ENCODE data around the gene BRD1. TPM values are rescaled to one million over a fixed set of nuclear protein-coding genes. Genes with fewer than 3 reads are reported as not detected.
"Not testable (repeated sequence)": the region's sequence is repeated elsewhere in the genome, so short reads cannot be mapped to it uniquely, and the experiment has no call there.

BRD1 gene
- total RNA-seq, 1 donor from 2014 or later, result 27.7 TPM

DNA sequence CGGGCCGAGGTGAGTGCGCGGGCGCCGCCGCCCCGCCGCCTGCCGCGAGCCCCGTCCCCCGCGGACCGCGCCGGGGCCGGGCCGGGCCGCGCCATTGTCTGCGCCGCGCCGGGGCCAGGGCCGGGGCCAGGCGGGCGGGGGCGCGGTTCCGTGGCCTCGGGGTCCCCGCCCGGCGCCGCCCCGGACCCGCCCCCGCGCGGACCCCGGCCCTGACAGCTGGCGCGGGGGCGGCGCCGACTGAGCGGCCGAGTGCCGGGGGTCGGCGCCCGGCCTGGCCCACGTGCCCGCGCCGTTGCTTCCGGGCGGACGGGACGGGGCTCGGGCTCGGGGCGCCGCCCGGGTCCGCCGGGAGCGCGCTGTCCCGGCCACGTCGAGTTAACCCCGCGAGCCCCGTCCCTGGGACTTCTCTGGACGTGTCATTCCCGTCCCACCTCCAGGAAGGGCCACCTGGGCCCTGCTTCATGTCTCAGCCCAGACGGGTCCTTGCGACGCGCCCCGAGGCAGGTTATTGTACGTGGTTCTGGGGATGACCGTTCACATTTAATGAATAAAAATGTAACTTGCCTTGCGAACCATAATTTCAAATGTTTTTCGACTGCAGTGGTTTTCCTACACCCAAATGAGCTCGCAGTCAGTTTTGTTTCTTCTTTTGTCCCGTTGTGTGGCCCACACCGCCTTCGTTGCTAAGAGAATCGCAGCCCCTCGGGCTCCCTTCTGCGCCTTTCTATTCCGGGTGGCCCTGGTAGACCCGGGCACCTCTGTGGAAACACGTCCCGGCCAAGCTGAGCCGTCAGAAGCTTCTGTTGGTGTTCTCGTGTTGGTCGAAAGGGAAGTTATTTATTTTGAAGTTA is 26.5 kb upstream of the BRD1 start:
- H3K4me3 Mint-ChIP-seq (ENCODE audit: unreplicated experiment), result peak overlapping the region; percentile 87
- peaks cover 36% of the 10 kb centered on the region for H3K4me1 Mint-ChIP-seq (ENCODE audit: low read depth)
- H3K27ac Mint-ChIP-seq (ENCODE audit: unreplicated experiment), result peak overlapping the region; percentile 96
- no peak for DNase-seq (ENCODE audit: low spot score)
- H3K9me3 Mint-ChIP-seq (ENCODE audit: low read depth), result no peaks in the 10 kb centered on the region
- H3K27me3 Mint-ChIP-seq (ENCODE audit: low read depth), result peaks cover 6% of the 10 kb centered on the region
- peaks cover 3% of the 10 kb centered on the region for H3K36me3 Mint-ChIP-seq (ENCODE audit: low read depth)
- TF ChIP-seq, protein P1, sequence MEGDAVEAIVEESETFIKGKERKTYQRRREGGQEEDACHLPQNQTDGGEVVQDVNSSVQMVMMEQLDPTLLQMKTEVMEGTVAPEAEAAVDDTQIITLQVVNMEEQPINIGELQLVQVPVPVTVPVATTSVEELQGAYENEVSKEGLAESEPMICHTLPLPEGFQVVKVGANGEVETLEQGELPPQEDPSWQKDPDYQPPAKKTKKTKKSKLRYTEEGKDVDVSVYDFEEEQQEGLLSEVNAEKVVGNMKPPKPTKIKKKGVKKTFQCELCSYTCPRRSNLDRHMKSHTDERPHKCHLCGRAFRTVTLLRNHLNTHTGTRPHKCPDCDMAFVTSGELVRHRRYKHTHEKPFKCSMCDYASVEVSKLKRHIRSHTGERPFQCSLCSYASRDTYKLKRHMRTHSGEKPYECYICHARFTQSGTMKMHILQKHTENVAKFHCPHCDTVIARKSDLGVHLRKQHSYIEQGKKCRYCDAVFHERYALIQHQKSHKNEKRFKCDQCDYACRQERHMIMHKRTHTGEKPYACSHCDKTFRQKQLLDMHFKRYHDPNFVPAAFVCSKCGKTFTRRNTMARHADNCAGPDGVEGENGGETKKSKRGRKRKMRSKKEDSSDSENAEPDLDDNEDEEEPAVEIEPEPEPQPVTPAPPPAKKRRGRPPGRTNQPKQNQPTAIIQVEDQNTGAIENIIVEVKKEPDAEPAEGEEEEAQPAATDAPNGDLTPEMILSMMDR (IDR thresholded peaks at IDR 0.05), result no peak

DNA sequence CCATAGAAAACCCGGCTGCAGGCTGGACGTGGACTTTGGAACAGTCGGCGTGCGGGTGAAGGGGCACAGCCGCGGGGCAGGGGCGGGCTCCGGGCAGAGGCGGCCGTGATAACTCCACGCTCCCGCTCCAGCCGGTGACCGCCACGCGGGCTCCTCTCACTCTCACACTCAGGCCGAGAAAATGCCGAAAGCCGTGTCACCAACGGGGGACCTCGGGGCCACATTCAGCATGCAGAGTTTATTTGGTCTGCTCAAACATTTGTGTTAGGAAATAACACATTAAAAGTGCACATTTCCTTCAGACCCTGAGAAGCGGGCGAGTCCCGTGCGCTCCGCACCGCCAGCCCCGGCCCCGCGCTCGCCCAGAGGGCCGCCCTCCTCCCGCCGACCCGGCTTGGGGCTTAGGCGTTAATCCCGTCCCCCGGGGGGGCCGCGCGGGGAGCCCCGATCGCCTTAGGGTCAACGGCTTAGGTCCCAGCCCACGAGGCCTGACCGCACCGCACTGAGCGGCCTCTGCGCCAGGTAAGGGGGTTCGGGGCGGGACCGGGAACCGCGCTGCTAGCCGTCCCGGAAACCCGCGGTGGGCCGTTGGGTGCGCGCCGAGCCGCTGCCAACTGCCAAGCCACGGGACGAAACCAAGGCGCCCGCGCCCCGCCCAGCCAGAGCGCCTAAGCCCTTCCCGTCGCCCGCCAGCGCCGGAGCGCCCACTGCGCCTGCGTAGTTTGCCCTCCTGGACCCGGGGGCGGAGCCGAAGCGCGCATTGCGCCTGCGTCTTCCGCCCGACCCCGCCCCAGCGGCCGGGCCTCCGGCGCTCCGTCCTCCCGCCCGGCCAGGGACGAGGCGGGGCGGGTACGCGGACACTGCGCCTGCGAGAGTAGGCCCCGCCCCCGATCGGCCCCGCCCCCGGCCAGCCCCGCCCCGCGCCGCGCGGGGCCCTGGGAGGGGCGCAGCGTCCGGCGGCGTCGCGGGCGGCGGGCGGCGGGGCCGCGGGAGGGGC is 25.5 kb upstream of the BRD1 start, which contains the start of gene ZBED4:
ZBED4 (plus strand) TSS at position 947 of the 997 bp plus-strand sequence. CDS start 29,819 bp downstream, outside the sequence.
- Mint-ChIP-seq H3K27ac (ENCODE audit: unreplicated experiment) (peak within 1 kb of the TSS; percentile 96), H3K9me3 (ENCODE audit: low read depth) (no peaks in the 10 kb centered on the region), H3K4me3 (ENCODE audit: unreplicated experiment) (peak within 1 kb of the TSS; percentile 87), H3K4me1 (ENCODE audit: low read depth) (peaks cover 28% of the 10 kb centered on the region), H3K36me3 (ENCODE audit: low read depth) (peaks cover 2% of the 10 kb centered on the region), H3K27me3 (ENCODE audit: low read depth) (peaks cover 6% of the 10 kb centered on the region)
- no peak for DNase-seq (ENCODE audit: low spot score)
- TF ChIP-seq, protein P1 (IDR thresholded peaks at IDR 0.05), result no peak

DNA sequence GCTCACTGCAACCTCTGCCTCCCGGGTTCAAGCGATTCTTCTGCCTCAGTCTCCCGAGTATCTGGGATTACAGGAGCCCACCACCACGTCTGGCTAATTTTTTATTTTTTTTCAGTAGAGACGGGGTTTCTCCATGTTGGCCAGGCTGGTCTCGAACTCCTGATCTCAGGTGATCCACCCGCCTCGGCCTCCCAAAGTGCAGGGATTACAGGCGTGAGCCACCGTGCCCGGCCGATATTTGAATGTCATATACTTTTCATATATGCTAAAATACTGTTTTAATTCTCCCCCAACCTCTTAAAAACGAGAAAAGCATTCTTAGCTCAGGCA is 24.9 kb upstream of the BRD1 start:
- peak overlapping the region; percentile 76 for H3K27ac Mint-ChIP-seq (ENCODE audit: unreplicated experiment)
- not testable (repeated sequence) for H3K36me3 Mint-ChIP-seq (ENCODE audit: low read depth); DNase-seq (ENCODE audit: low spot score); H3K9me3 Mint-ChIP-seq (ENCODE audit: low read depth)
- peak overlapping the region; percentile 67 for H3K4me3 Mint-ChIP-seq (ENCODE audit: unreplicated experiment)
- peaks cover 11% of the 10 kb centered on the region for H3K27me3 Mint-ChIP-seq (ENCODE audit: low read depth)
- peaks cover 28% of the 10 kb centered on the region for H3K4me1 Mint-ChIP-seq (ENCODE audit: low read depth)

DNA sequence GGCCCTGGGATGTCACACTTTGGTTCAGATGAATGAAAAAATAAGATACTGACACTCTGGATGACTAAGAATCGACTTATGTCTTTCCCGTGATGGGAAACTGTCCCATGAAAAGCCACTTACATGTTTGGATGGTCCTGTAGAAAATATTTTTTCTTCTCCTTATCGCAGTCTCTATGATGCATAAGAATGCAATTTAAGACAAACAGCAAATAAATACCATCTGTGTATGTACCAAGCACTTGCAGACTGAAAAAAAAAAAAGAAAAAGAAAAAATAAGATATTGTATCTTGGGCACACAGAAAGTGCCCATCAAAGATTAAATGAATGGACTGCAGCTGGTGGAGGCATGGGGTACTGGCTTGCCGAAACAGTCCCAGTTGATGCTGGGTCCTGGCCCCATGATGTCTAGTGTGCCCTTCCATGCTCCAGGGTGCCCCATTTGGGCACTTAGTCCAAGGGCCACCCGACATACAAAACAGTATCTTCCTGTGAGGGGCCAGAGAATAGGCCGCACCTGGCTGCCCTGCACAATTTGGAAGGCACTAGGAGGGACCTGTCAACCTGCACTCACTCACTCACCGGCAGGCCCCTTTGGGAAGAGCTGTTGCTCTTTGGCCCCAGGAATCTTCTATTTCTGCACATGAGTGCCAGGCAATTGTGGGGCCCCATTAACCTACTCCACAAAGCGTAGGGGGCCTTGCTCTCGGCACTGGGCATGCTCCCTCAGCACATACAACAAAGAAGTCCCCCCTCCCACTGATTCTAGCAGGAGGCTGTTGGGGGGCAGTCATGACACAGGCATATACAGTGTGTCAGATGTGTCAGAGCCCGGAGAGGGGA is 23.5 kb upstream of the BRD1 start:
- H3K36me3 Mint-ChIP-seq (ENCODE audit: low read depth), result peaks cover 2% of the 10 kb centered on the region
- peaks cover 21% of the 10 kb centered on the region for H3K27me3 Mint-ChIP-seq (ENCODE audit: low read depth)
- TF ChIP-seq, protein P1 (IDR thresholded peaks at IDR 0.05), result no peak
- peaks cover 27% of the 10 kb centered on the region for H3K4me1 Mint-ChIP-seq (ENCODE audit: low read depth)
- H3K4me3 Mint-ChIP-seq (ENCODE audit: unreplicated experiment), result peak overlapping the region; percentile 53
- no peak for DNase-seq (ENCODE audit: low spot score)
- no peaks in the 10 kb centered on the region for H3K9me3 Mint-ChIP-seq (ENCODE audit: low read depth)
- peak overlapping the region; percentile 71 for H3K27ac Mint-ChIP-seq (ENCODE audit: unreplicated experiment)

All from chondrocyte (in vitro differentiated cells).